Mononuclear cell (primary cell): ENCODE measurements around the gene SLX4. TPM values are rescaled to one million over a fixed set of nuclear protein-coding genes. Genes with fewer than 3 reads are reported as not detected.

Experiments
- H3K27me3 ChIP-seq: 2 replicates; pipeline ENCODE4 v1.6.0; 2011; ENCODE audit warnings: low read length, control low read depth; ENCODE audit not compliant: insufficient read depth
- H3K4me1 ChIP-seq: 2 replicates; pipeline ENCODE4 v1.5.1; 2011; ENCODE audit warnings: mild to moderate bottlenecking, low read length, control low read depth; ENCODE audit not compliant: insufficient read depth
- H3K4me3 ChIP-seq: 2 replicates; pipeline ENCODE4 v1.5.1; 2011; ENCODE audit warnings: mild to moderate bottlenecking, low read length, moderate library complexity
- H3K9me3 ChIP-seq: 2 replicates; pipeline ENCODE4 v1.5.1; 2011; ENCODE audit warnings: low read depth, mild to moderate bottlenecking, control low read depth, low read length
- total RNA-seq: library from RNA; depleted of rRNA; stranded (reverse); fragments of >200 nt; gene quantifications from one replicate; pipeline ENCODE4 v1.2.3, GENCODE V29; 2012

The SLX4 gene
- total RNA-seq, 1 donor: 2.5 TPM

DNA sequence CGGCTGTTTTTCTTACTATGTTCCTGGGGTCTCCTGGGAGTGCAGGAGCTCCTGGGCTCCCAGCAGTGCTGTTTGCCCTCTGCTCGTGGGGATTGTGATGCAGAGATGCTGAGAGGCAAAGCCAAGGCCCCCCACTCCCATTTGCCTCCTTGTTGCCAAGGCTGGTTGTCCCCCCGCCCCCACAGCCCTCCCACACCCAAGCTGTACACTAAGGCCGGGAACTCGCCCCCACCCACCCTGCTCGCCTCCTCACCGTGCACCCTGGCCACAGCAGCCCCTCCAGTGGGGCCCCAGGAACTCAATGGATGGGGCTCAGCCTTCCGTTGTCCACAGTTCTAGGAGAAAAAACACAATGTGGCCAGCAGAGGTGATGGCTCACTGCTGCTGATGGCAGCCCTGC is 44.4 kb downstream of the SLX4 start:
- no peaks in the 10 kb centered on the region for H3K4me1 ChIP-seq
- peaks cover 8% of the 10 kb centered on the region for H3K9me3 ChIP-seq
- H3K4me3 ChIP-seq: no peak overlapping the region
- H3K27me3 ChIP-seq: no peaks in the 10 kb centered on the region

DNA sequence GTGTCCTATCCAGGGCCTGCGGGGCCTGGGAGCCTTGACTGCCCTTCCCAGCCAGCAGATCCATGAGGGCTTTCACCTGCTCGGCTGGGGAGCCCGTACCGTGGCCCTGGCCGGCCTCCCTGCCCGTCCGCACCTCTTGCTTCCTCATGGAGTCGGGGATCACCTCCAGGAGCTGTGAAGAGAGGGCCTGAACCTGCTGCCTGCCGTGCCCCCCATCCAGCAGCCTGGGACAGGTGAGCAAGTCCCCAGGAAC is 46.6 kb downstream of the SLX4 start:
- Histone ChIP-seq H3K9me3 (no peaks in the 10 kb centered on the region), H3K27me3 (no peaks in the 10 kb centered on the region), H3K4me3 (no peak overlapping the region), H3K4me1 (no peaks in the 10 kb centered on the region)

DNA sequence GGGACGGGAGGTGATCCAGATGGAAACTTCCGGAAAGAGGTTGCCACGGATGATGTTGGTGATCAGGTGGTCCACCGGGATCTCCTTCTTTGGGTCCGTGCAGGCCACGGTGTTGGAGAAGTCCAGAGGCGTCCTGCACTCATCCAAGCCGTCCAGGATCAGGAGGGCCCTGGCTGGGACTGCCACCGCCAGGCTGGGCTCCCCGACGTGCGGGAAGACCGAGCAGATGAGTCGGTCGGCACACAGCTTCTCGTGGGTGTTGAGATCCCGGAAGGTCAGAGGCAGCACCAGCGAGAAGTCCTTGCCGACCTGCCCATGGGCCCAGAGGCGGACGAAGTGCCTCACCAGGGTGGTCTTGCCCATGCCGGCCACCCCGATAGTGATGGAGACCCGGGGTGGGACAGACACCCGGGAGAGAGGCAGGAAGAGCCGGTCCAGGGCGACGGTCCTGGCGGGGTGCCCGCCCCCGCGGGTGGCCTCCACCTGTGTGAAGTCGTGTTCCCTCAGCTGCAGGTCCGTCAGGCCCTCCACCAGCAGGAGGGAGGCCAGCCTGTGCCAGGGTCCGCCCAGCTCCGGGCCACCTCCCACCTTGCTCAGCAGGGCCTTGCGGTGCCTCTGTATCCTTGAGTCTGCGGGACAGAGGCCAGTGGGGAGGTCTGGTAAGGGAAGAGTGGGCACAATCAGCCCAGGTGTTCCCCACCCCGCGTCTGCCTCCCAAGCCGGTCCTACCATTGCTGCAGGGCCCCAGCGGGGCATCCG is 47.1 kb downstream of the SLX4 start:
- no peaks in the 10 kb centered on the region for H3K9me3 ChIP-seq
- no peaks in the 10 kb centered on the region for H3K27me3 ChIP-seq
- H3K4me3 ChIP-seq: no peak overlapping the region
- no peaks in the 10 kb centered on the region for H3K4me1 ChIP-seq

DNA sequence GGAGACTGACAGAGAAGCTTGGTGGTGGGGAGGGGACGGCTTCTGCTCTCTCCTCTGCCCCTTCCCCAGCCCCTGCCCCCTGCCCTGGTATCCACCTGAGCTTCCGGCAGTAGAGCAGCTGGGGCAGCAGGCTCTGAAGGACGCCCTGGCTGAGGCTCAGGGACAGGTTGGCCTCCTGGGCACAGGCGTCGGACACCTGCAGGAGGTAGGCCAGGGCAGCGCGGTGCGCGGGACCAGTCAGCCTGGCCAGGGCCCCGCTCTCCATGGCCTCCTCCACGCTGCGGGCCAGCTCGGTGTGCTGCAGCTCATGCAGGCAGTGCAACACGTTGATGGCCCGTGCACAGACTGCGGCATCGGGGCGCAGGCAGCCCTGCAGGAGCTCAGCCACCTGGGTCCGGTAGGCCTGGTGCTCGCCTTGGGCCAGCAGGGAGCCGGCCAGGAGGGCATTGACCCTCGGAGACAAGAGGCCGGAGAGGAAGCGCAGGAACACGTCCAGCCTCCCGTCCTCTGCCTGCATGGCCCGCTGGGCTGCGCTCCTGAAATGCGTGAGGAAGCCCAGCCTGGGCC is 48.4 kb downstream of the SLX4 start:
- Histone ChIP-seq H3K27me3 (no peaks in the 10 kb centered on the region), H3K9me3 (no peaks in the 10 kb centered on the region)

DNA sequence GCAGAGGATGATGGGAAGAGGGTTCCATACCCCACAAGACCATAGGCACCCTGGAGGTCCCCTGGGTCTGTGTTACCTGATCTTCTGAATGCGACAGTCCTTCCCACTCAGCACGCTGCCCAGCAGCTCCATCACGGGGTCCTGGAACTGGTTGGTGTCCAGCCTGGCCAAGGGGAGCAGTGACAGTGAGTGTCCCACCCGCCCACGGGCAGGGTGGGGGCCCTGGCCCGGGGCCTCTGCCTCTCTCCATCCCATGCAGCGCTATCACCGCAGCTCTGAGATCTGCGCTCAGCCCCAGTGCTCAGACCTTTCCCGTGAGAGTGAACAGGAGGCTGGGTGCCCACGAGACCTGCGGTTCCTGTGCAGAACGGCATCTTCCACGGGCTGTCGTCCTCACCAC is 49.8 kb downstream of the SLX4 start:
- Histone ChIP-seq H3K9me3 (no peaks in the 10 kb centered on the region), H3K27me3 (no peaks in the 10 kb centered on the region), H3K4me3 (no peak overlapping the region), H3K4me1 (no peaks in the 10 kb centered on the region)

More for the DNA sequence above, 48.4 kb downstream of the SLX4 start:
- H3K4me1 ChIP-seq: no peaks in the 10 kb centered on the region
- H3K4me3 ChIP-seq: no peak overlapping the region

DNA sequence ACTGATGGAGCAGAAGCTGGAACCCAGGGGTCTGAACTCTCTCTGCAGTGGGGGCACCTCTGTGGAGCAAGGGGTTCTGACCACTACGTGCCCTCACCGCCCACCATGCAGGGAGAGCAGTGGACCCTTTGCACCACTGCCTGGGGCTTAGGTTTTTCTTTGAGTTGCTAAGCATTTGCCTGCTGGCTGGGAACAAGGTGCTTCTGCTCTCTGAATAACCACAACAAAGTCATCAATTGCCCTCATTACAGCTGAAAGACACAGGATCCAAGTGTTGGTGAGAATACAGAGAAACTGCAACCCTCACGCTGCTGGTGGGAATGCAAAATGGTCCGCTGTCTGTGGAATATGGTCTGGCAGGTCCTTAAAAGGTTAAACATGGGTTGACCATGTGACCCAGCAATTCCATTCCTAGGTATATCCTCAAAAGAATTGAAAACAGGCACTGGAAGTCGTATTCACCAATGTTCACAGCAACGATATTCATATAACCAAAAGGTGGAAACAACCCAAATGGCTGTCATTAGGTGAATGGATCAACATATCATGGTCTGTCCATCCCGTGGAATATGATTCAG is 57.0 kb downstream of the SLX4 start:
- Histone ChIP-seq H3K9me3 (no peaks in the 10 kb centered on the region), H3K4me3 (no peak overlapping the region), H3K27me3 (no peaks in the 10 kb centered on the region), H3K4me1 (no peaks in the 10 kb centered on the region)

DNA sequence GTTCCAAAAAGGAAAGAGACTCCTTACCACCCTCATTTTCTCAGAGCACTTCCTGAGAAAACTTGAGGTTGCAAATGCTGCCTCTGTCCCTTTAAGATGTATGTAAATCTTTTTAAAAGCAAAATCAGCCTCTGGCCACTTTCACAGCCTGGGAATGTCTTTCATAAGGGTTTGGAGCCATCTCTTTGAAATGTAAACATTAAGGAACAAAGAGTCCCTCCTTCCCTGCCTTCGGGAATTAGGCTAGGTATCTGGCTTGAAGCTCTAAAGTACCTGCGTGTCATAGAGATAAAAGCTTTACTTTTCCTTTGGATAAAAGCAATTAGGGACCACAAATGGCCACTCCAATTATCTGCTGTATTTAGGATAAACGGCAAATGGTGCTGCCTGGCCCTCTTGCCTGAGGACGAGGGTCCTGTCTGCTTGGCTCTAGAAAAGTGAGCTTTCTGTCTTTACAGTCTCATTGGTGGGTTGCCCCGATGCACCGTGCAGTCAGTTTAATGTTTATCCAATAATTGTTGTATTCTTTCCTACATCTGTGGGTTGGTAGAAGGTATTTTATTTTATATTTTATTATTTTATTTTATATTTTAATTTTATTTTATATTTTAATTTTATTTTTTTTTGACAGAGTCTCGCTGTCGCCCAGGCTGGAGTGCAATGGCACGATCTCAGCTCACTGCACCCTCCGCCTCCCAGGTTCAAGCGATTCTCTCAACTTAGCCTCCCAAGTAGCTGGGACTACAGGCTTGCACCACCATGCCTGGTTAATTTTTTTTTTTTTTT is 58.1 kb downstream of the SLX4 start:
- Histone ChIP-seq H3K4me3 (no peak overlapping the region), H3K27me3 (no peaks in the 10 kb centered on the region), H3K9me3 (no peaks in the 10 kb centered on the region), H3K4me1 (peaks cover under 1% of the 10 kb centered on the region)

DNA sequence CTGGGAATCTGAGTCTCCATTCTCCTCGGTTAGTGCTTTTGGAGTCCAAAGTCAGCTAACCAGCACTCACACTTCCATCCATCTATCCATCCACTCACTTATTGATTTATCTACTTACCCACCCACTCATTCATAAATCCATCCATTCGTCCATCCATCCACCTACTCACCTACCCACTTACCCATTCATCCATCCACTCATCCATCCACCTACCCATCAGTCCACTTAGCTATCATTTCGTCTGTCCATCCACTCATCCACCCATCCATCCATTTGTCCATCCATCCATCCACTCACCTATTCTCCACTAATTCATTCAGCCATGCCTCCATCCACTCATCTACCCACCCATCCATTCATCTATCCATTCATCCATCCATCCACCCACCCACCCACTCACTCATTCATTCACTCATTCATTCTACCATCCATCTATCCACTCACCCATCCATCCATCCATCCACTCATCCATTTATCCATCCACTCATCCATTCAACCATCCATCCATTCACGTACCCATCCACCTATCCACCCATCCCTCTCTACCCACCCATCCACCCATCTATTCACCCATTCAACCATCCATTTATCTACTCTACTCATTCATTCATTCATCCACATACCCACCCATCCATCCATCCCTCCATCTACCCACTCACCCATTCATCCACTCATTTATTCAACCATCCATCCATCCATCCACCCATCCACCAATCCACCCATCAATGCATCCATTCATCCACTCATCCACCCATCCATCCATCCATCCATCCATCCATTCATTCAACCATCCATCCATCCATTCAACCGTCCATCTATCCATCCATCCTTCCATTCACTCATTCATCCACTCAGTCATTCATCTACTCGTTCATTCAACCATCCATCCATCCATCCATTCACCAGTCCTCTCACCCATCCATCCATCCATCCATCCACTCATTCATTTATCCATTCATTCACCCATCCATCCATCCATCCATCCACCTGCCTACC is 60.3 kb downstream of the SLX4 start:
- no peaks in the 10 kb centered on the region for H3K27me3 ChIP-seq
- no peaks in the 10 kb centered on the region for H3K9me3 ChIP-seq

DNA sequence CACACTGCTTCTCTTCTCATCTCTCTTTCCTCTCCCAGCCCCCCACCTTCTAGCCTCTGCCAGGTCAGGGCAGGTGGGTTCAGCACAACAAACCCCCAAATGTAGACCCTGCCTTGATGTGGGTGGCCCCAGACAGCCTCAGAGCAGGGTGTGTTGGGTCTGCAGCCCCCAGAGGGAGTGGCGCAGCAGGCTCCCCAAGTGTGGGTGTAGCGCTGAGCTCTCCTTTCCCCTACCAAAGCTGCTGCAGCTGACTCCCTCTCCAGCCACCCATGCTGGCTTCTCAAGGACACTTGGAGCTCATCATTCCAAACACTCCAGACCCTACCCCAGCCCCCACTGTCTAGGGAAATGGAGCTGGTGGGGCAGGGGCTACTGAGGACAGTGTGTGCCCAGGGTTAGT is 61.5 kb downstream of the SLX4 start:
- Histone ChIP-seq H3K9me3 (no peaks in the 10 kb centered on the region), H3K4me1 (peaks cover 17% of the 10 kb centered on the region), H3K27me3 (no peaks in the 10 kb centered on the region), H3K4me3 (no peak overlapping the region)

More for the DNA sequence above, 60.3 kb downstream of the SLX4 start:
- no peak overlapping the region for H3K4me3 ChIP-seq
- H3K4me1 ChIP-seq: peaks cover 17% of the 10 kb centered on the region

DNA sequence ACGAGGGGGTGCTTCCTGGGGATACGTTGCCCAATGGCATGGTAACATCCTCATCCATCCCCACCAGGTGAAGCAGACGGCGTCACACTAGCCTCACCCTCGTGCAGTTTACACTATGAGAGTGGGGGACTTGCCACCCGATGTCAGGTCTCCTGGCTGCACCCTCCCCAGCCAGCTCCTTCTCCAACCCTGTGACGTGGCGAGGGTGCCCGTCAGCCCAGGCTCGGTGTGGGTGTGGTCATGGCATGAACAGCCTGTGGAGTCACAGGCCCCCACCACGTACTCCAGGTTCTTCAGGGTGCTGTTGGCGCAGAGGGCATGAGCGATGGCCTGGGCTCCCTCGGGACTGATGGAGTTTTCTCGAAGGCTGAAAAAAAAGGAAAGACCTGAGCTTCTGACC is 62.5 kb downstream of the SLX4 start:
- H3K4me3 ChIP-seq: no peak overlapping the region
- H3K27me3 ChIP-seq: no peaks in the 10 kb centered on the region
- H3K4me1 ChIP-seq: peaks cover 17% of the 10 kb centered on the region
- H3K9me3 ChIP-seq: no peaks in the 10 kb centered on the region

DNA sequence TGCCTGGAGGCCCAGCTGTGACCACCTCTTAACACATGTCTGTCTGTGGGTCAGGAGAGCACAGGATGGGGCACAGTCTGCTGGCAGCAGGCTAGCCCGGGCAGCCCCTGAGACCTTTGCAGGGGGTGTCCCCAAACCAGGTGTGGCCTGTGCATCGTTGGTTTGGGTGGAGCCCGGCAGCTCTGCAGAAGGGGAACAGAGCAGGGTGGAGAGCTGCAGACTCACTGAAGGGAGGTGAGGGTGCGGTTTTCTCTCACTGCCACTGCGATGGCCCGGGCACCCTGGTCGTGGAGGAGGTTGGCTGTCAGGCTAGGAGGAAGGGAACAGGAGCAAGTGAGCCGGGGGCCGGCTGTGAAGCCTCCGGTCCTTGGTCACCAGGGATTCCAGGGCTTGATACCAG is 63.0 kb downstream of the SLX4 start:
- no peaks in the 10 kb centered on the region for H3K27me3 ChIP-seq
- H3K4me1 ChIP-seq: peaks cover 17% of the 10 kb centered on the region
- no peaks in the 10 kb centered on the region for H3K9me3 ChIP-seq
- no peak overlapping the region for H3K4me3 ChIP-seq

DNA sequence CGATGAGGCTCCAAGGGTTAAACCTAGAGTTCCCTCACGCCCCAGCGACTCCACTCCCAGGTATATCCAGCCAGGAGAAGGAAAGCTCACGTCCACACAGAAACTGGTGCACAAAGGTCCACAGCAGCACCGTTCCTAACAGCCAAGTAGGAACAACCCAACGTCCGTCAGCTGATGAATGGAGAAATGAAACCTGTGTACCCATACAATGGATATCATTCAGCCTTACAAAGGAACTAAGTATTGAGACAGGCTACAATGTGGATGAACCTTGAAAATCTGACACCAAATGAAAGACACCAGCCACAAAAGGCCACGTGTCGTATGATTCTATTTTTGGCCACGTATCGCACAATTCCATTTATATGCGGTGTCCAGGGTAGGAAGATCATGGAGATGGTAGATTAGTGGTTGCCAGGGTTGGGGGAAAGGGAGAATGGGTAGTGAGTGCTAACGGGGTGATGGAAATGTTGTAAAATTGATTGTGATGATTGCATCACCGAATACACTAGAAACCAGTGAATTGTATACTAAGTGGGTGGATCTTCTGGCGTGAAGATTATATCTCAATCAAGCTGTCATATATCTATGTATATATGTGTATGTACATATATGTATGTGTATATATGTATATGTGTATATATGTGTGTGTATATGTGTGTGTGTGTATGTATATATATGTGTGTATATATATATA is 64.3 kb downstream of the SLX4 start:
- peaks cover 17% of the 10 kb centered on the region for H3K4me1 ChIP-seq
- no peaks in the 10 kb centered on the region for H3K27me3 ChIP-seq
- H3K4me3 ChIP-seq: no peak overlapping the region
- no peaks in the 10 kb centered on the region for H3K9me3 ChIP-seq

DNA sequence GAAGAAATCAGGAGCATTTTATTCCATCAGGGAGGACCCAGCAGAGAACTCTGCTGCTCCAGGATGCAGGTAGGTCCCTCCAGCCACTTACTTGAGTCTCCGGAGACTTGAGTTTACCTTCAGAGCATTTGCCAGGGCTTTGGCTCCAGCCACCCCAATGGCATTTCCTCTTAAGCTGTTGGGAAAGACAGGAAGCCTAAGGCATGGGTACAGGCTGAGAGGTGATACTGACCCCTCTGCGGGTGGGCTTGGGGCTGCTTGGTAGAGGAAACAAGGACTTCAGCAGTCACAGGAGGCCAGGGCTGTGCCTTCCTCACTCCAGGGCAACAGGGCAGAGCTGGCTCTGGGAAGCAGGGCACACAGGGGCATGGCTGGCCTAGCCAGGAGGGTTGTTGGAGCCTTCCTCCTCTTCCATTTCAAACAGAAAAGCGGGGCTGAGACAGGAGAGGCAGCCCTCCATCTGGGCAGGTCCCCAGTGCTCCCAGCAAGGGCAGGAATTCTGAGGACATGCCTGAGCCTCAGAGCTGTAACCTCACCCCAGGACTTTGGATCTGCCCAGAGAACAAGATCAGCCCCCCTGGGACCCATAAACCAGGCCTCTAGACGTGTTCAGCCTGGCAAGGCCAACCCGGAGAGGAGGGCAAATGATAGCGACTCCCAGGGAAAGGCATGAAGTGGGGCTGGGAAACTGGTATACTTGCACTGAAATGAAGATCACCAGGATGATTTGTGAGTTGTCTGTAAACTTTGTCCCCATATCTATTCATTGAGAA is 68.6 kb downstream of the SLX4 start:
- Histone ChIP-seq H3K4me3 (no peak overlapping the region), H3K27me3 (no peaks in the 10 kb centered on the region), H3K4me1 (peaks cover 11% of the 10 kb centered on the region), H3K9me3 (no peaks in the 10 kb centered on the region)
